NCI-H510A (cell line): ENCODE results near the gene CLDN4.
"Not testable (repeated sequence)": the region's sequence is repeated elsewhere in the genome, so short reads cannot be mapped to it uniquely, and the experiment has no call there.

ENCODE experiments used
- DNase-seq: peaks from one replicate; lab custom pipeline; 2025; lab: John Stamatoyannopoulos, UW

Gene CLDN4

DNA sequence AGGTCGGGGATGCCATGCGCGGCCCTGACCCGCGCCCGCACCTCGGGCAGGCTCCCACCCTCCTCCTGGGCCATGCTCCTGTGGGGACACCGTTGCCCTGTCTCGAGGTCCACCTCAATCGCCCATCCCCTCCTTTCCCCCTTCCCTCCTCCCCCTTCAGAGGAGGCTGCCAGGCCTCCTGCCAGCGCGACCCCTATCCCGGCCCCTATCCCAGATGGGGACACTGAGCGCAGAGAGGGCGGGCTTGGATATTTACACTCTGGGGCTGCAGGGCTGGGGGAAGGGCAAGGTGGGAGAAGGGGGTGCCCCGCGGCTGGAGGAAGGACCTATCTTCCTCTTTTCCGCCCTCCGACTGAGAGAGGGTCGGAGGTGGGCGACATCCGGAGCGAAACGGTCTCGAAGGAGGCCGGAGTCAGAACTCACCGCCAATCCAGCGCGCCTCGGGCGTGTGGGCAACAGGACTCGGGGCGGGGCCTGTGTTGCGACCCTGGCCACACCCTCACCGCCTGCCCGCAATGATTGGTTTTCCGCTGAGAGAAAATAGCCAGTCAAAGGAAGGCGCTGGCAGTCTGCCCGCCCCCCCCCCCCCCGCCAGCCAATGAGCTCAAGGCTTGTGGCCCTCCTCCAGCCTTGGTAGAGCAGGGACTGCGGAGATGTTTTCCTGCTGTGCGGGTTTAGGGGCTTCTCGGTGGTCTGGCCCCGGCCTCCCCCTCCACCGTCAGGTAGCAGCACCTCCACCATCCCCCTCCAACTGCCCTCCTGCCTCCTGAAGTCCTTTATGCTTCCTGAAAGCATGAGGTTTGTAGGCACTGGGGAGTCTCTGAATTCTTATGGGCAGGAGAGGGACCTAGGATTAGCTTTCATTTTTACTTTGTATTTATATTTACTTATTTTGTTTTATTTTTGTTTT, 11.5 kb downstream of the CLDN4 start, which contains the start of gene METTL27:
METTL27 (minus strand) TSS at position 450 of the 910 bp plus-strand sequence; CDS start at position 74, 376 bp downstream.
- peak; percentile 86 for DNase-seq

DNA sequence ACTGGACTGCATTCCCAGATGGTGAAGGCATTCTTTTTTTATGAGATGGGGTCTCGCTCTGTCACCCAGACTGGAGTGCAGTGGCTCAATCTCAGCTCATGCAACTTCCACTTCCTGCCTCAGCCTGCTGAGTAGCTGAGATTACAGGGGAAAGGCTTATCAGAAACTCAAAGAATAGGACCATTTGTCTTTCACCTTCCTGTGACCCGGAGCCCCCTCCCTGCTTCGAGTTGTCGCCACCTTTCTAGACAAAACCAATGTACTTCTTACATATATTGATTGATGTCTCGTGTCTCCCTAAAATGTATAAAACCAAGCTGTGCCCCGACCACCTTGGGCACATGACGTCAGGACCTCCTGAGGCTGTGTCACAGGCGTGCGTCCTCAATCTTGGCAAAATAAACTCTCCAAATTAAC, 13.3 kb downstream of the CLDN4 start:
- DNase-seq: no peak

- no peak for DNase-seq
These were observed 14.2 kb downstream of the CLDN4 start for GRCh38 chr7:73844848-73845460.

DNA sequence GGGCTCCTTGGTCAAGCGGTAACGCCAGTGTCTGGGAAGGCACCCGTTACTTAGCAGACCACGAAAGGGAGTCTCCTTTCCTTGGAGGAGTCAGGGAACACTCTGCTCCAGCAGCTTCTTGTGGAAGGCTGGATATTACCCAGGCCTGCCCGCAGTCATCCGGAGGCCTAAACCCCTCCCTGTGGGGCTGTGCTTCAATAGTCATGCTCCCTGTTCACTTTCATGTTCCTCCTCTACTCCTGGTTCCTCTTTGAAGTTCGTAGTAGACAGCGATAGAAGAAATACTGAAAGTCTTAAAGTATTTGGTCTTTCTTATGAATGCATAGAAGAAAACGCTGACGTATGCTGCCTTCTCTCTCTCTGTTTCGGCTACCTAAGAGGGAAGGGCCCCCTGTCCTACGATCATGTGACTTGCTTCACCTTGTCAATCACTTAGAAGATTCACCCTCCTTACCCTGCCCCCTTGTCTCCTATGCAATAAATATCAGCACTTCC, 15.0 kb downstream of the CLDN4 start:
- DNase-seq: not testable (repeated sequence)

DNA sequence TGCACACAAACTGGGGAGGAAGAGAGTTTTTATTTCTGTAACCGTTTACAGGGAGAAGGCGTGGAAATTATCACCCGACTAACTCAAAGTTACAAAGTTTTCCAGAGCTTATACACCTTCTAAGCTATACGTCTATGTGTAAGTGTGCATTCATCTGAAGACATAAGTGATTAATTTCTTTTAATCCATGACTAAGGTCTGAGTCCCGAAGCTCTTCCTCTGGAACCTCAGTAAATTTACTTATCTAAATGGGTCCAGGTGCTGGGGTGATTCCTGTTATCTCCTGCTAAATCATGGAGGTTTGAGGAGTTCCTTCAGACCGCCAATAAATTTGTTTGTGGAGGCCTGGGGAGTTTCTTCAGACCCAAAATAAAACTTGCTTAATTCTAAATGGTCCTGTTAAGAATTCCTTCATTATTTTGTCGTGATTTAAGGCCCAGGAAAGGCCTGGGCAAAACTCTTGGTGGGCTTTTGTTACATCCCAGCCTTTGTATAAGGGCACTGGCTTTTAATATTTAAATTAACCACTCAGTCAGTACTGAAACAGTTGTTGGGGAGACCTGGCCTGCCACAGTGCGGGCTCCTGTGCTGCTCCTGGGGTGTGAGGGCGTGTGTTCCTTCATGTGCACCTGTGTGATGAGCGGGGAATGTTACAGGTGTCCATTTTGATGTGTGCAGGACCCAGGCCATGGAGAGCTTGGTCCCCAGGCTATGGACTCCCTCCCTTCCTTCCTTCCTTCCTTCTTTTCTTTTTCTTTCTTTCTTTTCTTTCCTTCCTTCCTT, 17.3 kb downstream of the CLDN4 start:
- no peak for DNase-seq

DNA sequence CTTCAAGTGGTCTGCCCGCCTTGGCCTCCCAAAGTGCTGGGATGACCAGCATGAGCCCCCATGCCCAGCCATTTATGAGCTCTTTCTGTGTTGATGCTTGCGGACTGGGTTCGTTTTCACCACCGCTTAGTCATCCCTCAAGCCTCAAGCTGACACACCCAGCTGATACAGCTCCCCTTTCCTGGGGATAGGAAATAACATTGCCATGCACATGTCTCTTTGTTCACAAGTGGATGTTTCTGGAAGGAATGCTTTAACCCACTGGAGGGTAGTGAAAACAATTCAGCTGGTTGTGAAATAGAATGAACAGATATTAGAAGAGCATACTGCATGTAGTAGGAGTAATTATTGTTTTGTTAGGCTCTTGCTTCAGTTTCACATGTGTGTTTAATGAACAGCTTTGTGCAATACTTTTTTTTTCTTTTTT, 20.0 kb downstream of the CLDN4 start:
- no peak for DNase-seq

- DNase-seq: no peak
These were observed 20.9 kb downstream of the CLDN4 start for GRCh38 chr7:73851410-73852338.

DNA sequence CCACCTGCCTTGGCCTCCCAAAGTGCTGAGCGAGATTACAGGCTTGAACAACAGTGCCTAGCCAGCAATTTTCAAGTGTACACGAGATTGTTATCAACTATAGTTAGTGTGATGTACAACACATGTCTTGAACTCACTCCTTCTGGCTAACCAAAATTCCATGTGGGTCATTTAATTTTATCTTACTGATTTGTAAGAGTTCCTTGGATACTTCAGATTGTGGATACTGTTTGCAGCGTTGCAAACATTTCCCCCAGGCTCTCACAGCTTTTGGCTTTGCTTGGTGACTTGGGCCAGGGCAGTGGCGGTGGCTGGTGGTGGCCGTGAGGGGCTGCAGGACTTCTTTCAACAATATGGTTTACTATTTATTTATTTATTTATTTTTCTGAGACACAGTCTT, 21.7 kb downstream of the CLDN4 start:
- DNase-seq: no peak

DNA sequence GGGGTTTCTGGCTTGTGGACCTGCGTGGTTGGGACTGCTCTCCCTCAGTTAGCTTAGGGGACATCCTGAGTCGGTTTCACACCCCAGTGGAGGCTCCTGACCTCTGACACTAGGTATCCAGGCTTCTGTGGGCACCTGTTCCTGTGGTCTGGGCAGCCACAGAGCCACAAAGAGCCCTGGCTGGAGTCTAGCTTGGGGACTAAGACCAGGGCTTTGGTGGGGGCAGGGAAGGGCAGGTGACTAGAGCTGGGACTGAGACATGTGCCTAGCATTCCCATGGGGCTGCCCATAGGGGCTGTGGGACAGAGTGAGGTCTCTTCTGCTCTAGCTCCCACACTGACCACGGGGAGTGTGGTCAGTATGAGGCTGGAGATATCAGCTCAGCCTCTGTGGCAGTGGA, 26.1 kb downstream of the CLDN4 start:
- DNase-seq: no peak

DNA sequence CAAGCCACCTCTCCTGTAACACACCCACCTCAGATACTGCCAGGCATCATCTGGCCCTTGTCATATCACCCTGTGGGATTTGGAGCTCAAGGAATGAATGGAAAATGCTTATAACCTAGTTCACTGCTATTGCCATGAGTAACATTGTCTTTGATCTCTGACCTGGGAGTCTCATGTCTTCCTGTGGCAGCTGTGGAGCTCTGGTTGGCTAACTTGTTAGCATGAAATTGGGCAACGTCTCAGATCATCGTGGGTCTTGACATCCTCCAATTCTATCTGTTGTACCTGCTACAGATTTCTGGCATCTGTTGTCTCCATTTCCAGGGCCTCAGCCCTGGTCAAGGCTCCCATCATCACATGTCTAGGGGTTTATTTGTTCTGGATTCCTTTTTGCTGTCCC, 28.0 kb downstream of the CLDN4 start:
- DNase-seq: no peak

DNA sequence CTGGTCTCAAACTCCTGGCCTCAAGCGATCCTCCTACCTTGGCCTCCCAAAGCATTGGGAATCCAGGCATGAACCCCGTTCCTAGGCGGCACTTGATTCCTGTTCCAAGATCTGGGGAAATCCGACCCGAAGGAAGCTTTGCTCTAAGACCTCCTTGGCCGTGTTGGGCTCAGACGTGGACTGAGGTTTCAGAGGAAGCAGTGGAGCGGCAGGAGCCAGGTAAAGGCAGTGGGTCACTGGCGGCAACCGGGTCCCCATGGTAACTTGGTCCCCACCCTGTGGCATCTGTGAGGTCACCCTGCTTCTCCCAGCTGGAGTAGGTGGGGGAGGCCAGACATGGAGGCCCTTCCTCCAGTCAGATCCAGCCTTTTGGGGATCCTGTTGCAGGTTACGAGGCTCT, 30.1 kb downstream of the CLDN4 start, which contains the start of gene TMEM270:
TMEM270 (plus strand) TSS at position 301 of the 400 bp plus-strand sequence; CDS start at position 337, 36 bp downstream.
- no peak for DNase-seq

- no peak for DNase-seq
These were observed 30.5 kb downstream of the CLDN4 start for GRCh38 chr7:73861305-73861704.

GRCh38 chr7:73864981-73865711, 34.4 kb downstream of the CLDN4 start:
- no peak for DNase-seq

GRCh38 chr7:73865738-73866445, 35.1 kb downstream of the CLDN4 start:
- DNase-seq: no peak

DNA sequence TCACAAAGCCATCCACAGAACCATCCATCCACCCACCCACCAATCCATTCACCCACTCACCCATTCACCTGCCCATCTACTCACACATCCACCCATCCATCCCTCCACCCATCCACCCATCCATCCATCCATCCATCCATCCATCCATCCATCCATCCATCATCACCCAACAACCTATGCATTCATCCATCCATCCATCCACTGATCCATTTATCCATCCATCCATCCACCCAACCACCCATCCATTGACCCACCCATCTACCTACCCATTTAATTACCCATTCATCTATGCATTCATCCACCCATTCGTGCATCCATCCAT, 35.6 kb downstream of the CLDN4 start:
- no peak for DNase-seq

GRCh38 chr7:73869011-73869798, 38.4 kb downstream of the CLDN4 start:
- no peak for DNase-seq

GRCh38 chr7:73870041-73870492, 39.3 kb downstream of the CLDN4 start:
- DNase-seq: no peak

DNA sequence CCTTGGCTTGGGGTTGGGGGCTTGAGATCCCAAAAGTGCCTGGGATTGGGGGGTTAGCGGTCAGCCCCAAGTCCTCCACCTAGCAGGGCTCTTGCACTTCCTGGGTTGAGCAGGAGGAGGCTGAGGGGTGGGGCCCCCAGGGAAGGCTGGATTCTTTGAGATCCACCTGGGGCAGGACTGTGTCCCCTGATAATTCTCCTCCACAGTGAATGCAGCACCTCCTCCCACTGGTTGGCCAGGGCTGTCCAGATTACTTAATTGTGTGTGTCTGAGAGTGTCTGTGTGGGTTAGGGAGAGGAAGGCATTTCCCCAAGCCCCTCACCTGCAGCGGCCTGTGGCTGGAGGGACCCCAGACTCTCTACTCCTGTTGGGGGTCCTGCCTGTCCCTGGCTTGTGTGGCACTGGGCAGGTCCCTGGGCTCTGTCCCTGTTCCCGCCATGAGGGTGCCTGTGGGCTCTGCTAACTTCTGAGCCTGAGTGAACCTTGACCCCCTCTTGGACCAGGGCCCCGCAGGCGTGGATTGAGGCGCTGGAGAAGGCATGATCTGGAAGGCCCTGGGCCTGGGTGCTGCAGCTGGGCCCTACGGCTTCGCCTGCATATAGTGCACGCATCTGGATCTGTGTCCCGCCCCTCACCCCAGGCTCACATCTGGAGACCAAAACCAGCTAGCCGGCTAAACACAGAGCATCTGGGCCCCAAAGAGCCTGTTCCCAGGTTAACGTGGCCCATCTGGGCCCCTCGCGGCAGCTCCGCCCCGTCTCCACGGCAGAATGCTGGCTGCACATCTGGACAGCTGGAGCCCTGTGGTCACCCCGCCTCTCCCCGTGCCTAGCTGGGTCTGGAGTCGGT, 40.6 kb downstream of the CLDN4 start:
- DNase-seq: no peak
